ENCODE data around the gene NAA50. TPM values are rescaled to one million over a fixed set of nuclear protein-coding genes. Genes with fewer than 3 reads are reported as not detected.

NAA50 gene
- total RNA-seq, 2 donors from 2014 or later: 44.8 to 49.4 TPM

Other genes with a start within 250 kb of the NAA50 start
- gene SPICE1, start 231.1 kb downstream of the NAA50 start, total RNA-seq: 10 to 100 TPM; 13.7 to 16.1 TPM
- 10 to 100 TPM; 53.8 to 62.5 TPM for gene SIDT1, start 213.7 kb downstream of the NAA50 start, total RNA-seq
- gene USF3, start 49.6 kb downstream of the NAA50 start, total RNA-seq: 10 to 100 TPM; 28.4 to 31.9 TPM
- gene ATP6V1A, start 786 bp upstream of the NAA50 start, total RNA-seq: 10 to 100 TPM; 15.1 to 18.3 TPM
- gene GRAMD1C, start 92.5 kb upstream of the NAA50 start, total RNA-seq: 1 to 10 TPM in 1 of 2 donors, under 1 TPM in 1; 0.08 to 1.2 TPM
- 1 to 10 TPM; 6.4 to 8.3 TPM for gene ZDHHC23, start 201.8 kb upstream of the NAA50 start, total RNA-seq